H1 (cell line): ENCODE results near the gene PHLPP2. TPM values are rescaled to one million over a fixed set of nuclear protein-coding genes. Genes with fewer than 3 reads are reported as not detected.

Experiments used
- CTCF ChIA-PET: fragments of 300-600 bp; sonication (Branson Sonifier 250); formaldehyde crosslinking; loops from one replicate; lab custom pipeline; 2021; ENCODE audit not compliant: partially characterized antibody; lab: Charles Lee
- POLR2A ChIA-PET: fragments of 300-600 bp; sonication (Branson Sonifier 250); formaldehyde crosslinking; loops from one replicate; lab custom pipeline; 2021; ENCODE audit warnings: inconsistent platforms; ENCODE audit not compliant: partially characterized antibody; lab: Charles Lee
- DNase-seq, 2 experiments: peaks; one replicate each; pipeline versions ENCODE4 v3.0.0 to v3.0.0-alpha.2; 2010 to 2022; ENCODE audit warnings: low spot score in 2 of 2, low read depth in 1 of 2, mixed read lengths in 1 of 2
- FAIRE-seq: peaks from 2 replicates; lab custom pipeline; 2011; peaks lifted over from hg19 to GRCh38; lab: Jason Lieb, UNC
- H2AFZ ChIP-seq: 2 replicates; pipeline ENCODE4 v1.8.1; 2012; ENCODE audit warnings: low read length, inconsistent platforms
- H2AK5ac ChIP-seq: 2 replicates; pipeline ENCODE4 v1.6.1; 2013; ENCODE audit warnings: low read depth, low read length
- H2BK120ac ChIP-seq: replicated peaks from 2 replicates; pipeline ENCODE3; 2013; ENCODE audit warnings: low read depth, low read length, inconsistent platforms
- H2BK12ac ChIP-seq: 2 replicates; pipeline ENCODE4 v1.6.1; 2013; ENCODE audit warnings: low read depth, low read length
- H2BK15ac ChIP-seq: 2 replicates; pipeline ENCODE4 v1.6.1; 2013; ENCODE audit warnings: low read length
- H2BK20ac ChIP-seq: 2 replicates; pipeline ENCODE4 v1.6.1; 2013; ENCODE audit warnings: low read length
- H2BK5ac ChIP-seq: 2 replicates; pipeline ENCODE4 v1.6.1; 2013; ENCODE audit warnings: low read depth, low read length
- H3K14ac ChIP-seq: 2 replicates; pipeline ENCODE4 v1.6.1; 2013; ENCODE audit warnings: inconsistent platforms; ENCODE audit not compliant: insufficient read length
- H3K18ac ChIP-seq: 2 replicates; pipeline ENCODE4 v1.6.1; 2013; ENCODE audit warnings: low read length; ENCODE audit errors: extremely low read depth
- H3K23ac ChIP-seq: 2 replicates; pipeline ENCODE4 v1.6.1; 2013; ENCODE audit warnings: inconsistent platforms; ENCODE audit not compliant: insufficient read length
- H3K23me2 ChIP-seq: 2 replicates; pipeline ENCODE4 v1.6.1; 2013; ENCODE audit warnings: low read depth, low read length
- H3K27ac ChIP-seq: 2 replicates; pipeline ENCODE4 v1.6.1; 2011; ENCODE audit warnings: low read depth, low read length, inconsistent platforms
- H3K27me3 ChIP-seq, 4 experiments: replicated peaks in 1 of 4; 1 replicate in 1 of 4; 2 replicates in 3 of 4; pipeline versions ENCODE4 v1.6.1 to v1.8.1; 2011 to 2013; ENCODE audit warnings: low read length in 3 of 4, mild to moderate bottlenecking in 3 of 4, inconsistent platforms in 2 of 4, mixed read lengths in 2 of 4, moderate library complexity in 1 of 4; ENCODE audit not compliant: control insufficient read depth in 3 of 4, insufficient read depth in 3 of 4; ENCODE audit errors: extremely low read depth in 1 of 4
- H3K36me3 ChIP-seq, 4 experiments: 2 replicates each; pipeline versions ENCODE4 v1.6.1 to v1.8.1; 2011 to 2013; ENCODE audit warnings: mild to moderate bottlenecking in 4 of 4, low read length in 3 of 4, moderate library complexity in 2 of 4, control low read depth in 1 of 4, inconsistent platforms in 1 of 4; ENCODE audit not compliant: insufficient read depth in 4 of 4, control insufficient read depth in 2 of 4
- H3K4ac ChIP-seq: replicated peaks from 2 replicates; pipeline ENCODE3; 2013; ENCODE audit warnings: low read length, low read depth, mixed read lengths, inconsistent platforms; ENCODE audit not compliant: insufficient read length
- H3K4me1 ChIP-seq, 4 experiments: replicated peaks in 1 of 4; 1 replicate in 1 of 4; 2 replicates in 3 of 4; pipeline versions ENCODE4 v1.6.1 to v1.8.1; 2011 to 2013; ENCODE audit warnings: low read length in 3 of 4, inconsistent platforms in 2 of 4, mixed read lengths in 1 of 4; ENCODE audit not compliant: insufficient read depth in 4 of 4, control insufficient read depth in 3 of 4
- H3K4me2 ChIP-seq, 2 experiments: 2 replicates each; pipeline versions ENCODE4 v1.6.1 to v1.8.1; 2011 to 2013; ENCODE audit warnings: low read depth in 2 of 2, low read length in 2 of 2, control low read depth in 1 of 2, inconsistent platforms in 1 of 2, mild to moderate bottlenecking in 1 of 2; ENCODE audit not compliant: insufficient read depth in 1 of 2
- H3K4me3 ChIP-seq, 4 experiments: fragments of 200-600, 300-600 bp in 1 of 4; sonication (generic), shearing (Covaris generic), sonication (Bioruptor Twin) in 1 of 4; 2 replicates each; pipeline versions ENCODE4 v1.5.1 to v1.8.1; 2011 to 2016; ENCODE audit warnings: low read length in 4 of 4, low read depth in 3 of 4, control low read depth in 2 of 4, inconsistent platforms in 2 of 4, mild to moderate bottlenecking in 2 of 4, mixed read lengths in 1 of 4, moderate library complexity in 1 of 4; ENCODE audit not compliant: insufficient read depth in 2 of 4; ENCODE audit errors: extremely low read depth in 1 of 4
- H3K56ac ChIP-seq: replicated peaks from 2 replicates; pipeline ENCODE3; 2013; ENCODE audit warnings: low read depth, mild to moderate bottlenecking, mixed read lengths, low read length, inconsistent platforms; ENCODE audit not compliant: insufficient read length
- H3K79me1 ChIP-seq: 2 replicates; pipeline ENCODE4 v1.6.1; 2013; ENCODE audit warnings: low read depth, low read length, control low read depth
- H3K79me2 ChIP-seq, 2 experiments: 2 replicates each; pipeline versions ENCODE4 v1.6.1 to v1.8.1; 2012 to 2013; ENCODE audit warnings: low read length in 2 of 2, mild to moderate bottlenecking in 2 of 2, inconsistent platforms in 1 of 2; ENCODE audit not compliant: insufficient read depth in 2 of 2, control insufficient read depth in 1 of 2
- H3K9ac ChIP-seq, 4 experiments: replicated peaks in 1 of 4; 1 replicate in 1 of 4; 2 replicates in 3 of 4; pipeline versions ENCODE4 v1.6.1 to v1.8.1; 2011 to 2013; ENCODE audit warnings: low read depth in 3 of 4, low read length in 3 of 4, control low read depth in 2 of 4, mild to moderate bottlenecking in 2 of 4, moderate library complexity in 2 of 4, inconsistent platforms in 1 of 4; ENCODE audit errors: extremely low read depth in 1 of 4
- H3K9me3 ChIP-seq, 2 experiments: 2 replicates each; pipeline versions ENCODE4 v1.6.1 to v1.8.1; 2012 to 2013; ENCODE audit warnings: mild to moderate bottlenecking in 2 of 2, moderate library complexity in 2 of 2, control low read depth in 1 of 2, inconsistent platforms in 1 of 2, low read depth in 1 of 2, low read length in 1 of 2, mixed read lengths in 1 of 2; ENCODE audit not compliant: insufficient read depth in 2 of 2
- H4K20me1 ChIP-seq, 2 experiments: replicated peaks in 1 of 2; 2 replicates each; pipeline versions ENCODE3 to v1.8.1; 2011 to 2013; ENCODE audit warnings: inconsistent platforms in 2 of 2, low read length in 2 of 2, mild to moderate bottlenecking in 1 of 2; ENCODE audit not compliant: insufficient read depth in 2 of 2, control insufficient read depth in 1 of 2
- H4K5ac ChIP-seq: 2 replicates; pipeline ENCODE4 v1.6.1; 2013; ENCODE audit warnings: low read length, low read depth, mixed read lengths, inconsistent platforms; ENCODE audit not compliant: insufficient read length
- H4K8ac ChIP-seq: 2 replicates; pipeline ENCODE4 v1.8.0; 2013; ENCODE audit warnings: mild to moderate bottlenecking, moderate library complexity, low read length, inconsistent platforms; ENCODE audit not compliant: insufficient read depth; ENCODE audit errors: extremely low read depth
- H4K91ac ChIP-seq: replicated peaks from 2 replicates; pipeline ENCODE3; 2013; ENCODE audit warnings: low read length, mixed read lengths, inconsistent platforms; ENCODE audit not compliant: insufficient read length
- BRCA1 ChIP-seq: IDR thresholded peaks from 2 replicates; pipeline ENCODE4 v1.6.1; 2012; ENCODE audit warnings: low read depth, low read length, improper control_type of control experiment
- CBX8 ChIP-seq: fragments of 300-800, 300-1000 bp; sonication (generic); IDR thresholded peaks from 2 replicates; pipeline ENCODE4 v1.7.1; 2016; ENCODE audit warnings: low read depth, low read length, borderline replicate concordance
- EZH2 ChIP-seq: fragments of 200-600 bp; sonication (generic); IDR thresholded peaks from 2 replicates; pipeline ENCODE4 v1.7.1; 2012; ENCODE audit warnings: low read depth, mild to moderate bottlenecking, moderate library complexity, low read length, inconsistent platforms; ENCODE audit not compliant: severe bottlenecking
- JUN ChIP-seq: IDR thresholded peaks from 2 replicates; pipeline ENCODE4 v1.6.1; 2011; ENCODE audit warnings: low read depth, mild to moderate bottlenecking, improper control_type of control experiment, low read length
- KDM4A ChIP-seq: IDR thresholded peaks from one replicate; pipeline ENCODE4 v1.7.1; 2012; ENCODE audit warnings: low read depth, mild to moderate bottlenecking, moderate library complexity, low read length, inconsistent platforms; ENCODE audit not compliant: severe bottlenecking
- MAFK ChIP-seq: IDR thresholded peaks from 2 replicates; pipeline ENCODE4 v1.6.1; 2012; ENCODE audit warnings: low read depth, mild to moderate bottlenecking, improper control_type of control experiment, low read length
- NANOG ChIP-seq: IDR thresholded peaks from 2 replicates; pipeline ENCODE4 v1.6.1; 2011; ENCODE audit warnings: low read length, low read depth, mild to moderate bottlenecking, inconsistent platforms; ENCODE audit not compliant: insufficient read depth, poor library complexity, severe bottlenecking
- SIN3A ChIP-seq, 2 experiments: IDR thresholded peaks in 1 of 2; conservative IDR thresholded peaks in 1 of 2; 2 replicates each; pipeline ENCODE4 v1.6.1; 2011 to 2012; ENCODE audit warnings: low read length in 2 of 2, improper control_type of control experiment in 1 of 2, low read depth in 1 of 2, mild to moderate bottlenecking in 1 of 2
- SRF ChIP-seq: IDR thresholded peaks from 2 replicates; pipeline ENCODE4 v1.6.1; 2011; ENCODE audit warnings: mild to moderate bottlenecking, low read depth, low read length, moderate library complexity
- TBP ChIP-seq: IDR thresholded peaks from 2 replicates; pipeline ENCODE4 v1.6.1; 2011; ENCODE audit warnings: low read depth, low read length, improper control_type of control experiment
- WGBS, 2 experiments: shearing (Covaris generic) in 1 of 2; methylation state at CpG; one replicate each; pipeline versions ENCODE4 v1.1.6 to v1.1.7; 2013 to 2015; ENCODE audit warnings: low lambda C conversion rate in 2 of 2, mixed read lengths in 2 of 2, inconsistent platforms in 1 of 2, low coverage in 1 of 2, missing lambda C conversion rate in 1 of 2; ENCODE audit not compliant: insufficient replicate concordance in 2 of 2, insufficient coverage in 1 of 2, insufficient read length in 1 of 2; ENCODE audit errors: extremely low coverage in 1 of 2, missing lambda C conversion rate in 1 of 2; 5-methylcytosine and 5-hydroxymethylcytosine counted together
- polyA plus RNA-seq, 7 experiments: library from polyadenylated mRNA; depleted of rRNA in 3 of 7; stranded (reverse) in 5 of 7; unstranded in 2 of 7; fragments of >200 nt in 5 of 7; fragments of 200-250 nt in 2 of 7; gene quantifications; 1 replicate in 5 of 7; 2 replicates in 1 of 7; 4 replicates in 1 of 7; pipeline versions ENCODE4 v1.2.1 to v1.2.3, GENCODE V29; 2011 to 2013; ENCODE audit warnings: missing spikeins in 2 of 7, mixed read lengths in 2 of 7
- total RNA-seq: library from RNA; stranded (reverse); fragmentation: NEBNext Ultra II Directional; extraction: Animal tissue kit (Norgen Biotek cat#: 25700); gene quantifications from 2 replicates; pipeline ENCODE4 v1.2.1, GENCODE V29; 2021

The PHLPP2 gene
- total and polyA plus RNA-seq, 2 of the 8 experiments (the other 6 are each of a cell fraction or from before 2014, with no cell fraction given) = 7.3 to 12.9 TPM

GRCh38 chr16:71610447-71610846 lies 114.1 kb downstream of the PHLPP2 start:
- Histone ChIP-seq H3K56ac (no peak overlapping the region), H3K36me3 (no peaks in the 10 kb centered on the region), H2AFZ (no peak overlapping the region), H3K4me2 (0 out of 4 replicates have a peak overlapping the region, but pooled peaks of 1 of the 2 experiments have one; percentile 3), H2BK120ac (no peak overlapping the region), H2BK20ac (no peak overlapping the region), H3K4ac (no peak overlapping the region), H3K9ac (no peak overlapping the region), H4K91ac (no peak overlapping the region), H3K23me2 (no peaks in the 10 kb centered on the region), H4K20me1 (peaks cover 0 to 1% of the 10 kb centered on the region in 2 experiments), H2BK5ac (no peak overlapping the region), H3K27me3 (no peaks in the 10 kb centered on the region), H3K9me3 (no peaks in the 10 kb centered on the region), H3K14ac (no peak overlapping the region), H3K79me2 (no peaks in the 10 kb centered on the region), H3K27ac (no peak overlapping the region), H2AK5ac (no peak overlapping the region), H3K4me3 (peak overlapping the region in 1 of 4 experiments; percentile 38; a peak in 1 of 8 replicates), H2BK15ac (no peak overlapping the region), H3K4me1 (peaks cover 0 to 2% (median 0%) of the 10 kb centered on the region in 4 experiments; a peak in 1 of 7 replicates), H4K5ac (no peak overlapping the region), H3K79me1 (no peaks in the 10 kb centered on the region), H3K18ac (no peak overlapping the region), H2BK12ac (no peak overlapping the region), H4K8ac (no peak overlapping the region), H3K23ac (no peak overlapping the region)
- TF ChIP-seq NANOG (no peak), SIN3A (conservative IDR thresholded peaks at IDR 0.05 in 1 of 2, IDR thresholded peaks at IDR 0.05 in 1 of 2; ENCODE audit: low read depth in 1 of 2, low read length in 2 of 2) (no peak), EZH2 (no peak), KDM4A (no peak), CBX8 (no peak), MAFK (no peak), JUN (no peak), BRCA1 (no peak), TBP (no peak), SRF (no peak)
- ChIA-PET CTCF (interaction anchor here (0.6 to 6.6 kb wide), 50 partner anchors 8 to 330 kb away, joined by 3 to 140 read pairs (median 6); partner anchors contain the start of genes CHST4 and TAT), POLR2A (interaction anchor here (1.0 to 2.5 kb wide), 5 partner anchors 13 to 148 kb away, joined by 3 to 11 read pairs (median 5); partner anchors contain the start of genes MARVELD3 and ZNF23)
- FAIRE-seq (no peak), DNase-seq (no peak)
- WGBS, 2 experiments = 86% methylated on average over 4 of the region's 4 CpGs; no CpG with 5 or more reads in 1 of the 2 experiments
